ENCODE results near the gene NNT. TPM values are rescaled to one million over a fixed set of nuclear protein-coding genes. Genes with fewer than 3 reads are reported as not detected.
"Not testable (repeated sequence)": the region's sequence is repeated elsewhere in the genome, so short reads cannot be mapped to it uniquely, and the experiment has no call there.

NNT gene
- total and polyA plus RNA-seq, 5 donors from 2014 or later: 46.2 to 64.1 (median 49.6) TPM

- Histone ChIP-seq H3K27ac (ENCODE audit: insufficient read depth, low read length, poor library complexity, severe bottlenecking) (no peak overlapping the region), H3K4me1 (ENCODE audit: control insufficient read depth, insufficient read depth, low read length, poor library complexity, severe bottlenecking) (no peaks in the 10 kb centered on the region), H3K36me3 (ENCODE audit: control insufficient read depth, insufficient read depth, low read length) (peaks cover 23% of the 10 kb centered on the region), H3K9me3 (ENCODE audit: control insufficient read depth in 2 of 2, low read length in 2 of 2) (no peaks in the 10 kb centered on the region), H3K4me3 (ENCODE audit: low read depth, low read length) (no peak overlapping the region), H3K27me3 (ENCODE audit: control insufficient read depth, insufficient read depth, low read length) (no peaks in the 10 kb centered on the region)
- no peak overlapping the region for H3K27ac Mint-ChIP-seq
- ATAC-seq (ENCODE audit: low read depth in 2 of 2) (no peak), DNase-seq (no peak)
- no peak overlapping the region for H3K4me3 Mint-ChIP-seq
- H3K4me1 Mint-ChIP-seq: peaks cover 9 to 21% (median 14%) of the 10 kb centered on the region in 4 donors
- no peaks in the 10 kb centered on the region for H3K27me3 Mint-ChIP-seq
- H3K9me3 Mint-ChIP-seq: peaks cover 0 to 4% (median 4%) of the 10 kb centered on the region in 7 donors
- H3K36me3 Mint-ChIP-seq: peaks cover 47% of the 10 kb centered on the region
Measured at GRCh38 chr5:43687275-43687674, 84.3 kb downstream of the NNT start.

- H3K27ac Mint-ChIP-seq: no peak overlapping the region
- H3K4me1 ChIP-seq (ENCODE audit: control insufficient read depth, insufficient read depth, low read length, poor library complexity, severe bottlenecking): no peaks in the 10 kb centered on the region
- no peak for ATAC-seq (ENCODE audit: low read depth in 2 of 2)
- H3K36me3 ChIP-seq (ENCODE audit: control insufficient read depth, insufficient read depth, low read length): peaks cover 29% of the 10 kb centered on the region
- peaks cover 6 to 11% of the 10 kb centered on the region in 2 experiments for H3K9me3 ChIP-seq (ENCODE audit: control insufficient read depth in 2 of 2, low read length in 2 of 2)
- H3K4me1 Mint-ChIP-seq: peaks cover 9 to 25% (median 16%) of the 10 kb centered on the region in 4 donors
- H3K4me3 Mint-ChIP-seq: no peak overlapping the region
- no peaks in the 10 kb centered on the region for H3K27me3 Mint-ChIP-seq
- H3K27ac ChIP-seq (ENCODE audit: insufficient read depth, low read length, poor library complexity, severe bottlenecking): no peak overlapping the region
- peaks cover 68% of the 10 kb centered on the region for H3K36me3 Mint-ChIP-seq
- peaks cover 0 to 24% (median 16%) of the 10 kb centered on the region in 7 donors for H3K9me3 Mint-ChIP-seq
- no peak for DNase-seq
- H3K4me3 ChIP-seq (ENCODE audit: low read depth, low read length): no peak overlapping the region
- no peaks in the 10 kb centered on the region for H3K27me3 ChIP-seq (ENCODE audit: control insufficient read depth, insufficient read depth, low read length)
Measured at GRCh38 chr5:43691275-43691674, 88.3 kb downstream of the NNT start.

GRCh38 chr5:43691893-43692292 is 88.9 kb downstream of the NNT start:
- H3K9me3 ChIP-seq (ENCODE audit: control insufficient read depth in 2 of 2, low read length in 2 of 2): peaks cover 6 to 17% of the 10 kb centered on the region in 2 experiments
- ATAC-seq (ENCODE audit: low read depth in 2 of 2) (no peak), DNase-seq (no peak)
- peaks cover 31% of the 10 kb centered on the region for H3K36me3 ChIP-seq (ENCODE audit: control insufficient read depth, insufficient read depth, low read length)
- H3K27me3 Mint-ChIP-seq: no peaks in the 10 kb centered on the region
- no peak overlapping the region for H3K4me3 Mint-ChIP-seq
- no peaks in the 10 kb centered on the region for H3K4me1 ChIP-seq (ENCODE audit: control insufficient read depth, insufficient read depth, low read length, poor library complexity, severe bottlenecking)
- peaks cover 9 to 25% (median 16%) of the 10 kb centered on the region in 4 donors for H3K4me1 Mint-ChIP-seq
- no peak overlapping the region for H3K4me3 ChIP-seq (ENCODE audit: low read depth, low read length)
- no peak overlapping the region for H3K27ac ChIP-seq (ENCODE audit: insufficient read depth, low read length, poor library complexity, severe bottlenecking)
- H3K36me3 Mint-ChIP-seq: peaks cover 67% of the 10 kb centered on the region
- H3K9me3 Mint-ChIP-seq: peaks cover 0 to 24% (median 16%) of the 10 kb centered on the region in 7 donors
- no peaks in the 10 kb centered on the region for H3K27me3 ChIP-seq (ENCODE audit: control insufficient read depth, insufficient read depth, low read length)
- H3K27ac Mint-ChIP-seq: no peak overlapping the region

GRCh38 chr5:43693411-43693810 is 90.4 kb downstream of the NNT start:
- Histone ChIP-seq H3K36me3 (ENCODE audit: control insufficient read depth, insufficient read depth, low read length) (peaks cover 31% of the 10 kb centered on the region), H3K27me3 (ENCODE audit: control insufficient read depth, insufficient read depth, low read length) (no peaks in the 10 kb centered on the region), H3K27ac (ENCODE audit: insufficient read depth, low read length, poor library complexity, severe bottlenecking) (no peak overlapping the region), H3K4me3 (ENCODE audit: low read depth, low read length) (no peak overlapping the region), H3K4me1 (ENCODE audit: control insufficient read depth, insufficient read depth, low read length, poor library complexity, severe bottlenecking) (no peaks in the 10 kb centered on the region), H3K9me3 (ENCODE audit: control insufficient read depth in 2 of 2, low read length in 2 of 2) (peaks cover 6 to 18% of the 10 kb centered on the region in 2 experiments)
- Mint-ChIP-seq H3K4me3 (no peak overlapping the region), H3K36me3 (peaks cover 65% of the 10 kb centered on the region), H3K27ac (no peak overlapping the region), H3K27me3 (no peaks in the 10 kb centered on the region), H3K9me3 (peaks cover 0 to 23% (median 16%) of the 10 kb centered on the region in 7 donors), H3K4me1 (peaks cover 8 to 23% (median 18%) of the 10 kb centered on the region in 4 donors)
- no peak for DNase-seq
- no peak for ATAC-seq (ENCODE audit: low read depth in 2 of 2)

GRCh38 chr5:43694027-43694426 is 91.0 kb downstream of the NNT start:
- Mint-ChIP-seq H3K4me3 (no peak overlapping the region), H3K36me3 (peaks cover 59% of the 10 kb centered on the region), H3K27me3 (no peaks in the 10 kb centered on the region), H3K27ac (no peak overlapping the region), H3K9me3 (peaks cover 0 to 23% (median 16%) of the 10 kb centered on the region in 7 donors), H3K4me1 (peaks cover 4 to 19% (median 15%) of the 10 kb centered on the region in 4 donors)
- Histone ChIP-seq H3K36me3 (ENCODE audit: control insufficient read depth, insufficient read depth, low read length) (peaks cover 28% of the 10 kb centered on the region), H3K4me3 (ENCODE audit: low read depth, low read length) (no peak overlapping the region), H3K9me3 (ENCODE audit: control insufficient read depth in 2 of 2, low read length in 2 of 2) (peaks cover 6 to 18% of the 10 kb centered on the region in 2 experiments), H3K27ac (ENCODE audit: insufficient read depth, low read length, poor library complexity, severe bottlenecking) (no peak overlapping the region), H3K27me3 (ENCODE audit: control insufficient read depth, insufficient read depth, low read length) (no peaks in the 10 kb centered on the region), H3K4me1 (ENCODE audit: control insufficient read depth, insufficient read depth, low read length, poor library complexity, severe bottlenecking) (no peaks in the 10 kb centered on the region)
- ATAC-seq (ENCODE audit: low read depth in 2 of 2) (no peak), DNase-seq (no peak)

GRCh38 chr5:43696444-43696843 is 93.5 kb downstream of the NNT start:
- Histone ChIP-seq H3K36me3 (ENCODE audit: control insufficient read depth, insufficient read depth, low read length) (peaks cover 31% of the 10 kb centered on the region), H3K9me3 (ENCODE audit: control insufficient read depth in 2 of 2, low read length in 2 of 2) (peaks cover 6 to 18% of the 10 kb centered on the region in 2 experiments)
- peak in 1 of 3 donors; percentile 8 for DNase-seq
- H3K4me1 ChIP-seq (ENCODE audit: control insufficient read depth, insufficient read depth, low read length, poor library complexity, severe bottlenecking); H3K27me3 Mint-ChIP-seq; ATAC-seq (ENCODE audit: low read depth in 2 of 2); H3K27ac ChIP-seq (ENCODE audit: insufficient read depth, low read length, poor library complexity, severe bottlenecking); H3K27me3 ChIP-seq (ENCODE audit: control insufficient read depth, insufficient read depth, low read length); H3K27ac Mint-ChIP-seq; H3K4me3 Mint-ChIP-seq; H3K4me3 ChIP-seq (ENCODE audit: low read depth, low read length): not testable (repeated sequence)
- Mint-ChIP-seq H3K4me1 (peaks cover 4 to 17% (median 15%) of the 10 kb centered on the region in 4 donors), H3K9me3 (peaks cover 0 to 22% (median 12%) of the 10 kb centered on the region in 7 donors), H3K36me3 (peaks cover 60% of the 10 kb centered on the region)

GRCh38 chr5:43699910-43700309 is 96.9 kb downstream of the NNT start:
- ATAC-seq (ENCODE audit: low read depth in 2 of 2) (no peak), DNase-seq (no peak)
- Histone ChIP-seq H3K9me3 (ENCODE audit: control insufficient read depth in 2 of 2, low read length in 2 of 2) (peaks cover 3 to 16% of the 10 kb centered on the region in 2 experiments), H3K27ac (ENCODE audit: insufficient read depth, low read length, poor library complexity, severe bottlenecking) (no peak overlapping the region), H3K27me3 (ENCODE audit: control insufficient read depth, insufficient read depth, low read length) (no peaks in the 10 kb centered on the region), H3K4me3 (ENCODE audit: low read depth, low read length) (no peak overlapping the region), H3K4me1 (ENCODE audit: control insufficient read depth, insufficient read depth, low read length, poor library complexity, severe bottlenecking) (no peaks in the 10 kb centered on the region), H3K36me3 (ENCODE audit: control insufficient read depth, insufficient read depth, low read length) (peaks cover 51% of the 10 kb centered on the region)
- Mint-ChIP-seq H3K27ac (peak overlapping the region in 1 of 3 donors; percentile 7), H3K27me3 (no peaks in the 10 kb centered on the region), H3K4me1 (peaks cover 4 to 20% (median 11%) of the 10 kb centered on the region in 4 donors), H3K4me3 (no peak overlapping the region), H3K9me3 (peaks cover 0 to 12% (median 8%) of the 10 kb centered on the region in 7 donors), H3K36me3 (peaks cover 62% of the 10 kb centered on the region)

- Mint-ChIP-seq H3K4me3 (no peak overlapping the region), H3K4me1 (peaks cover 10 to 25% (median 14%) of the 10 kb centered on the region in 4 donors), H3K9me3 (peaks cover 2 to 7% (median 5%) of the 10 kb centered on the region in 7 donors), H3K27ac (no peak overlapping the region), H3K27me3 (no peaks in the 10 kb centered on the region), H3K36me3 (peaks cover 62% of the 10 kb centered on the region)
- H3K9me3 ChIP-seq (ENCODE audit: control insufficient read depth in 2 of 2, low read length in 2 of 2): peaks cover under 1 to 9% of the 10 kb centered on the region in 2 experiments
- no peak overlapping the region for H3K4me3 ChIP-seq (ENCODE audit: low read depth, low read length)
- H3K4me1 ChIP-seq (ENCODE audit: control insufficient read depth, insufficient read depth, low read length, poor library complexity, severe bottlenecking): no peaks in the 10 kb centered on the region
- peaks cover 55% of the 10 kb centered on the region for H3K36me3 ChIP-seq (ENCODE audit: control insufficient read depth, insufficient read depth, low read length)
- H3K27ac ChIP-seq (ENCODE audit: insufficient read depth, low read length, poor library complexity, severe bottlenecking): no peak overlapping the region
- DNase-seq (no peak), ATAC-seq (ENCODE audit: low read depth in 2 of 2) (no peak)
- no peaks in the 10 kb centered on the region for H3K27me3 ChIP-seq (ENCODE audit: control insufficient read depth, insufficient read depth, low read length)
Measured at GRCh38 chr5:43700601-43701000, 97.6 kb downstream of the NNT start.
